Heart right ventricle (tissue), 16 donors: ENCODE measurements around the gene CAPZB. TPM values are rescaled to one million over a fixed set of nuclear protein-coding genes. Genes with fewer than 3 reads are reported as not detected.

Experiments used
- ATAC-seq, 8 donors: fragments of 200-7000 bp; cut with Tn5 transposase; one replicate each; pipeline ENCODE4 v1.9.1; 2020; ENCODE audit warnings: mild to moderate bottlenecking in 8 of 8, moderate library complexity in 8 of 8, moderate number of reproducible peaks in 1 of 8
- DNase-seq, 2 donors: peaks; one replicate each; pipeline ENCODE4 v3.0.0-alpha.2; 2020
- H3K27ac ChIP-seq, 10 donors: fragments of 200-600 bp; sonication (generic) in 2 of 10; one replicate each; pipeline versions ENCODE4 v1.5.0 to v1.8.0; 2020 to 2022; ENCODE audit warnings: mild to moderate bottlenecking in 3 of 10
- H3K27me3 ChIP-seq, 7 donors: fragments of 200-600 bp; one replicate each; pipeline ENCODE4 v1.8.0; 2021 to 2022; ENCODE audit warnings: mild to moderate bottlenecking in 2 of 7
- H3K36me3 ChIP-seq, 9 donors: fragments of 200-600 bp; sonication (generic) in 1 of 9; one replicate each; pipeline versions ENCODE4 v1.5.0 to v1.8.0; 2020 to 2022; ENCODE audit warnings: mild to moderate bottlenecking in 2 of 9
- H3K4me1 ChIP-seq, 9 donors: fragments of 200-600 bp; sonication (generic) in 1 of 9; one replicate each; pipeline versions ENCODE4 v1.5.0 to v1.8.0; 2020 to 2022; ENCODE audit warnings: mild to moderate bottlenecking in 4 of 9
- H3K4me3 ChIP-seq, 10 donors: fragments of 200-600 bp; sonication (generic) in 2 of 10; one replicate each; pipeline versions ENCODE4 v1.5.0 to v1.8.0; 2020 to 2022; ENCODE audit warnings: mild to moderate bottlenecking in 7 of 10, moderate library complexity in 2 of 10
- H3K9me3 ChIP-seq, 11 donors: fragments of 200-600 bp in 10 of 11; sonication (generic) in 2 of 11; one replicate each; pipeline versions ENCODE4 v1.5.0 to v1.8.0; 2013 to 2022; ENCODE audit warnings: mild to moderate bottlenecking in 2 of 11, control low read depth in 1 of 11, moderate library complexity in 1 of 11
- WGBS, 2 donors: extraction: QIAGEN DNeasy Blood & Tissue Kit; methylation state at CpG; one replicate each; pipeline ENCODE4 v1.1.7; 2013; ENCODE audit warnings: inconsistent platforms in 1 of 2; 5-methylcytosine and 5-hydroxymethylcytosine counted together
- intact Hi-C, 10 donors: fragments of 100-400 bp; cut with DNase I; formaldehyde crosslinking; loops; one replicate each; pipeline versions ENCODE4 v1.11.1 to v1.14.2; 2022
- polyA plus RNA-seq, 2 donors: library from polyadenylated mRNA; stranded (reverse); fragments of 200-250 nt; gene quantifications; one replicate each; pipeline ENCODE4 v1.2.3, GENCODE V29; 2013
- total RNA-seq, 10 donors: library from RNA; stranded (reverse); fragmentation: NEBNext Ultra II Directional in 3 of 10; extraction: Animal tissue kit (Norgen Biotek cat#: 25700) in 3 of 10; gene quantifications; one replicate each; pipeline versions ENCODE4 v1.2.1 to v1.2.4, GENCODE V29; 2021 to 2023
- TF ChIP-seq, protein P1 (sequence below), 9 donors: fragments of 200-600 bp; sonication (generic) in 2 of 9; IDR thresholded peaks; one replicate each; pipeline versions ENCODE4 v1.5.0 to v1.8.0; 2021 to 2022; ENCODE audit warnings: antibody characterized with exemption in 9 of 9, mild to moderate bottlenecking in 5 of 9, moderate library complexity in 1 of 9
- donor health status: Arrhythmogenic right ventricular cardiomyopathy.
- donor health status: ischemic (EF 13 %, LVEDD 7.1; RV severe dilation, severe dysfunction).
- donor health status: healthy with polysubstance abuse.
- donor health status: DM: no; HTN: yes; CAD: no.
- donor health status: DM: no; HTN: no; CAD: no.
- donor health status: ischemic (EF 25% LVEDD 6.9; RV normal size, moderate dysfunction).
- donor health status: ischemic (EF 25% LVEDD 5.7; RV mildly dilated, moderate dysfunction).
- donor health status: healthy.
- donor health status: DM: yes; HTN: yes; CAD: no.
- donor health status: Ischemic cardiomyopathy.
- donor health status: ischemic (EF 35%, LVEDD 5.7; RV mildly dilated, moderate dysfunction).
- donor health status: nonischemic (EF 11% LVEDD 7.7; RV severe dilation, severe dysfunction).
- donor health status: DM: yes; HTN: yes; CAD: no.
- donor health status: PGD.
- donor health status: ischemic (EF 29% LVEDD 5.4; RV normal size, mild dysfunction).
- donor health status: nonischemic (EF 23%, LVEDD 6.1; RV moderate dilation, normal function).

The CAPZB gene
- total and polyA plus RNA-seq, 12 donors: 158 to 307 (median 228) TPM

DNA sequence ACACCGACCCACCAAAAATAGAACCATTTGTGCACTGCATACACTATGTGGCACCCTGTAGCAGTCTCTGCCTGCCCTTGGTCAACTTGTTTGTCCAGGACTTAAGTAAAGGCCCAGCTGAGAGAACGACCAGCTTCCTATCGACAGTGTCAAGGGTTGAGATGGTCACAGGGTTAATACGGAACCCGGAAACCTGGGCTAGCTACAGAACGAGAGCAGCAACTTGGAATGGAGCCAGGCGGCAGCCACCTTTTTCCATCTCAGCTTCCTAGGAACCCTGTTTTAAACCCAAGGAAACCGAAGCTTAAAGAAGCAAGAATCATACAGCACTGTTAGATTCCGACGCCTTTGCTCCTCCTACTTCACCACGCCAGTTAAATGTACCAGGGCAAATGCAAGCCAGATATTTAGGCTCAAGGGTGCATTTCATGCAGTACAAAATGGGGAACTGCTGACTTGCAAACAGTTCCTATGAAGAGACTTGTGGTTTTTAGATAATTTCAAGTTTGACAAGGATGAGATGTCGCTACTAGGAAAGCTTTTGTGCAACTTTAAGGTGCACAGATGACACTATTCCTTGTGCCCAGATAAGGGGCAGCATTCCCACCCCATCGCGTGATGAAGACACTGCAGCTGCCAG is 137.7 kb downstream of the CAPZB start:
- TF ChIP-seq, protein P1, sequence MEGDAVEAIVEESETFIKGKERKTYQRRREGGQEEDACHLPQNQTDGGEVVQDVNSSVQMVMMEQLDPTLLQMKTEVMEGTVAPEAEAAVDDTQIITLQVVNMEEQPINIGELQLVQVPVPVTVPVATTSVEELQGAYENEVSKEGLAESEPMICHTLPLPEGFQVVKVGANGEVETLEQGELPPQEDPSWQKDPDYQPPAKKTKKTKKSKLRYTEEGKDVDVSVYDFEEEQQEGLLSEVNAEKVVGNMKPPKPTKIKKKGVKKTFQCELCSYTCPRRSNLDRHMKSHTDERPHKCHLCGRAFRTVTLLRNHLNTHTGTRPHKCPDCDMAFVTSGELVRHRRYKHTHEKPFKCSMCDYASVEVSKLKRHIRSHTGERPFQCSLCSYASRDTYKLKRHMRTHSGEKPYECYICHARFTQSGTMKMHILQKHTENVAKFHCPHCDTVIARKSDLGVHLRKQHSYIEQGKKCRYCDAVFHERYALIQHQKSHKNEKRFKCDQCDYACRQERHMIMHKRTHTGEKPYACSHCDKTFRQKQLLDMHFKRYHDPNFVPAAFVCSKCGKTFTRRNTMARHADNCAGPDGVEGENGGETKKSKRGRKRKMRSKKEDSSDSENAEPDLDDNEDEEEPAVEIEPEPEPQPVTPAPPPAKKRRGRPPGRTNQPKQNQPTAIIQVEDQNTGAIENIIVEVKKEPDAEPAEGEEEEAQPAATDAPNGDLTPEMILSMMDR (IDR thresholded peaks at IDR 0.05): no peak
- H3K4me3 ChIP-seq: no peak overlapping the region
- peaks cover 0 to 94% (median 29%) of the 10 kb centered on the region in 9 donors for H3K36me3 ChIP-seq
- DNase-seq: no peak
- intact Hi-C loops: loop anchor here in 2 of 10 donors (2.0 to 5.0 kb wide), 2 partner anchors 303 to 305 kb away; no protein-coding TSS in a partner anchor
- no peaks in the 10 kb centered on the region for H3K9me3 ChIP-seq
- no peaks in the 10 kb centered on the region for H3K27me3 ChIP-seq
- peak overlapping the region in 1 of 10 donors; percentile 36 for H3K27ac ChIP-seq
- no peak for ATAC-seq
- 73 to 75% methylated on average over 14 of the region's 14 CpGs for WGBS, 2 donors
- peaks cover 0 to 23% (median 6%) of the 10 kb centered on the region in 9 donors for H3K4me1 ChIP-seq

DNA sequence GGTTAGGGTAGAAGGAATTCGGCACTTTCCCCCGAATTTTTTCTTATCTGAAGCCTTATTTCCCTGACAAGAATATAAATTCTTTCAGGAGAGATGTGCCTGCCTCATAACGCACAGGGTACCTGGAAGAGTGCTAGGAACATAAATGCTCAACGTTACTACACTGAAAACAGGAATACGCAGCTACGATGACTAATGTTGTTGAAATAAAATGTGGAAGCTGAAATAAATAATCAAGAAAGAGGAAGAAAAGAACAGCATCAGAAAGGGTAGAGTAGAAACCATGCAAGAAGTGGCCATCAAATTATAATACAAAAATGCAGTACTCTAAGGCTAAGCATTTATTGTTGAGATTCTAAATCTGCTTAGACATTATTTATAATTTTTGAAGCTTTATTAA is 139.3 kb downstream of the CAPZB start:
- TF ChIP-seq, protein P1 (IDR thresholded peaks at IDR 0.05): no peak
- peaks cover 0 to 92% (median 28%) of the 10 kb centered on the region in 9 donors for H3K36me3 ChIP-seq
- no peaks in the 10 kb centered on the region for H3K9me3 ChIP-seq
- no peaks in the 10 kb centered on the region for H3K27me3 ChIP-seq
- H3K27ac ChIP-seq: no peak overlapping the region
- intact Hi-C loops: loop anchor here in 2 of 10 donors (2.0 to 5.0 kb wide), 2 partner anchors 305 to 306 kb away; no protein-coding TSS in a partner anchor
- DNase-seq (no peak), ATAC-seq (no peak)
- WGBS, 2 donors: 78 to 83% methylated on average over 6 of the region's 6 CpGs
- H3K4me3 ChIP-seq: no peak overlapping the region
- H3K4me1 ChIP-seq: peaks cover 3 to 34% (median 20%) of the 10 kb centered on the region in 9 donors

DNA sequence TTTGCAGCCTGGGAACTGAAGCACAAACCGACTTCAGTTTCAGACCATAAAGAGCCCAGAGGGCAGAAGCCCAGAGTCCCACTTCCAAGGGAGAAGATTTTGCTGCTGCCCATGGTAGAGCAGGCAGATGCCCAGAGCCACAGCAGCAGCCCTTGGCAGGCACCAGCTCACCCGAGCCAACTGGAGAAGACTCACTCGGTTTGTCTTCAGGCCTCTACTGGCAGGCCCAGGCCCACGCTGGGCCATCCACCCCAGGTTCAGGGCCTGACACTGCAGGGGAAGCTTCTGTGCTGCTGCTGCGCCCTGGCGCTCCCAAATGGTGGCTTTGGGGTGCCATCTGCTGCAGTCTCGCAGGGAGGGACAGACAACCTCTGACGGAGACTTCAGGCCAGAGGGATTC is 139.9 kb downstream of the CAPZB start:
- 91 to 96% methylated on average over 8 of the region's 8 CpGs for WGBS, 2 donors
- Histone ChIP-seq H3K9me3 (no peaks in the 10 kb centered on the region), H3K27ac (no peak overlapping the region), H3K4me3 (no peak overlapping the region), H3K27me3 (no peaks in the 10 kb centered on the region), H3K36me3 (peaks cover 0 to 92% (median 24%) of the 10 kb centered on the region in 9 donors), H3K4me1 (peaks cover 3 to 34% (median 20%) of the 10 kb centered on the region in 9 donors)
- DNase-seq: no peak
- intact Hi-C loops: loop anchor here in 6 of 10 donors (2.0 to 5.0 kb wide), 2 partner anchors 305 to 307 kb away; no protein-coding TSS in a partner anchor
- ATAC-seq: no peak
- TF ChIP-seq, protein P1 (IDR thresholded peaks at IDR 0.05): no peak

DNA sequence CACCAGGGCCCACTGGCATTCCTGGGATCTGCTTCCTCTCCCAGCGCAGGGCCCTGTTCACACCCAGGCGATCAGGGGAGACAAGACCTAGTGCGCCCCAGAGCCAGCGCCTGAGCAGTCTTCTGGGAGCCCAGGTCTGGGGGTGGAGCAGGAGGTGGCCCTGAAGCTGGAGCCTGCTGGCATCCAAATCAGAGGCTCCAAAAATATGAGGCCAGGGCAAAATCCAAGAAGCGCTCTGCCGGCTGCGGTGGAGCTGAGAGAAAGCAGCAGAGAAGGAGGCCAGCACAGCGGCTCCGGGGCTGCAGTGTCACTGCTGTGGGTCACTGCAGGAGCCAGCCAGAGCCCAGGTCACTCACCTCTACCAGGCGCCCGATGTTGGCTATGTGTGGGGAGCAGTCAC is 140.5 kb downstream of the CAPZB start:
- DNase-seq (no peak), ATAC-seq (no peak)
- intact Hi-C loops: loop anchor here in 8 of 10 donors (2.0 to 5.0 kb wide), 4 partner anchors 237 to 312 kb away; no protein-coding TSS in a partner anchor
- H3K27me3 ChIP-seq: no peaks in the 10 kb centered on the region
- no peaks in the 10 kb centered on the region for H3K9me3 ChIP-seq
- H3K36me3 ChIP-seq: peaks cover 0 to 92% (median 19%) of the 10 kb centered on the region in 9 donors
- H3K4me1 ChIP-seq: peaks cover 3 to 34% (median 20%) of the 10 kb centered on the region in 9 donors
- 93 to 94% methylated on average over 11 of the region's 11 CpGs for WGBS, 2 donors
- no peak overlapping the region for H3K27ac ChIP-seq
- TF ChIP-seq, protein P1 (IDR thresholded peaks at IDR 0.05): no peak
- H3K4me3 ChIP-seq: no peak overlapping the region
